ENCODE data around the gene PDE11A. TPM values are rescaled to one million over a fixed set of nuclear protein-coding genes. Genes with fewer than 3 reads are reported as not detected.
A peak's percentile ranks its signal among the peaks of the same experiment; 100 is the strongest.
"Not testable (repeated sequence)": the region's sequence is repeated elsewhere in the genome, so short reads cannot be mapped to it uniquely, and the experiment has no call there.

The PDE11A gene
- polyA plus RNA-seq, 2 of the 4 experiments (the other 2 are of a cell fraction): 3.6 to 5.6 TPM

DNA sequence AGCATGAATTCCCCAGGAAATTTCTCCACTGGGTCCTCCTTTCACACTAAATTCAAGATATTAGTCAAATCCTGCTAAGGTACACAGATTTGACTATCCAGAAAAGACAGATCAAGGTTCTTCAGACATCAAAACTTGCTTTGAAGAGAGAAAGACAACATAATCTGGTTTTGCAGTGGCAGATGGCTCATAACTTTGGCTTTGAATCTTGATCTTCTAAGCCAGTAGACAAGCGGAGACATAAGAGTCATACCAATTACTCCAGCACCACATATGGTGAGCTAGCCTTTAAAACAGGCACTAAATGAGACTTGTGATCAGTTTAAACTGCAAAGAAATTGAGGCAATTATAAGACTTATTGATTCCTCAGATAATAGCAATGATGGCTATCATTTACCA is 29.3 kb downstream of the PDE11A start:
- WGBS (ENCODE audit: missing lambda C conversion rate): 63% methylated on average over 1 of the region's 1 CpG
- CTCF ChIA-PET: no interaction called here

GRCh38 chr2:178033583-178033982 is 39.0 kb downstream of the PDE11A start:
- FAIRE-seq; CTCF ChIA-PET; DNase-seq (ENCODE audit: low read depth in 1 of 2, low spot score in 1 of 2): not testable (repeated sequence)

More for the DNA sequence above, 29.3 kb downstream of the PDE11A start:
- FAIRE-seq (no peak), ATAC-seq (no peak), DNase-seq (ENCODE audit: low read depth in 1 of 2, low spot score in 1 of 2) (no peak)
- Histone ChIP-seq H3K27ac (no peak overlapping the region), H3K4me3 (no peak overlapping the region), H3K9me3 (no peaks in the 10 kb centered on the region), H3K4me1 (no peaks in the 10 kb centered on the region), H3K4me2 (no peak overlapping the region)
- POLR2A ChIA-PET: no interaction called here
- no peak for TF ChIP-seq SMC3 (IDR thresholded peaks at IDR 0.05)
- no peak for TF ChIP-seq RCOR1 (IDR thresholded peaks at IDR 0.05; ENCODE audit: low read depth, low read length)
- TF ChIP-seq, protein P1, sequence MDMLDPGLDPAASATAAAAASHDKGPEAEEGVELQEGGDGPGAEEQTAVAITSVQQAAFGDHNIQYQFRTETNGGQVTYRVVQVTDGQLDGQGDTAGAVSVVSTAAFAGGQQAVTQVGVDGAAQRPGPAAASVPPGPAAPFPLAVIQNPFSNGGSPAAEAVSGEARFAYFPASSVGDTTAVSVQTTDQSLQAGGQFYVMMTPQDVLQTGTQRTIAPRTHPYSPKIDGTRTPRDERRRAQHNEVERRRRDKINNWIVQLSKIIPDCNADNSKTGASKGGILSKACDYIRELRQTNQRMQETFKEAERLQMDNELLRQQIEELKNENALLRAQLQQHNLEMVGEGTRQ (IDR thresholded peaks at IDR 0.05): no peak

DNA sequence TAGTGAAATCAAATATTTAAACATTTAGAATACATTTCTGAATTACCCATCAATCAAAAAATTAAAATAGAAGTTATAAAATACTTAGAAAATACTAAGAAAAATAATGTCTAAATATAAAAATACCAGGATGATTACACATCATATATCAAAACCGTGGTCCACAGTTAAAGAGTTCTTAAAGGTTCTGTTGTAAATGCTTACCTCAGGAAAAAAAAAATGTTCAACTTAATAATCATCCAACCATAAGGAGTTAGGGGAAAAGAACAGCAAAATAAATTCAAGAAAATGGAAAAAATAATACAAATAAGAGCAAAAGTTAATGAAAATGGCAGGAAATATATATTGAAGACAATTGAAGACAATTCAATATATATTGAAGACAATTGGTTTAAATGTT is 43.2 kb downstream of the PDE11A start:
- peaks cover 29% of the 10 kb centered on the region; the same call in 2 of the 3 replicates for H3K4me1 ChIP-seq
- ChIA-PET POLR2A (no interaction called here), CTCF (no interaction called here)
- no peak overlapping the region for H3K4me3 ChIP-seq
- DNase-seq (ENCODE audit: low read depth in 1 of 2, low spot score in 1 of 2): no peak
- TF ChIP-seq ESRRA (IDR thresholded peaks at IDR 0.05; ENCODE audit: borderline replicate concordance, low read length) (no peak), MAZ (IDR thresholded peaks at IDR 0.05; ENCODE audit: borderline replicate concordance, low read depth, low read length) (no peak), EHMT2 (IDR thresholded peaks at IDR 0.05; ENCODE audit: low read depth) (no peak), ZFP36 (IDR thresholded peaks at IDR 0.05; ENCODE audit: borderline replicate concordance, partially characterized antibody) (no peak), NFE2L2 (conservative IDR thresholded peaks at IDR 0.05; ENCODE audit: low read length) (no peak), HDAC2 (IDR thresholded peaks at IDR 0.05) (no peak), HOXA7 (CRISPR knock-in tag; IDR thresholded peaks at IDR 0.05) (no peak), HEYL (CRISPR knock-in tag; IDR thresholded peaks at IDR 0.05) (no peak), FOXS1 (CRISPR knock-in tag; IDR thresholded peaks at IDR 0.05) (no peak), CBX8 (IDR thresholded peaks at IDR 0.05) (no peak), CHD4 (IDR thresholded peaks at IDR 0.05; ENCODE audit: borderline replicate concordance) (no peak)
- TF ChIP-seq, protein P2, sequence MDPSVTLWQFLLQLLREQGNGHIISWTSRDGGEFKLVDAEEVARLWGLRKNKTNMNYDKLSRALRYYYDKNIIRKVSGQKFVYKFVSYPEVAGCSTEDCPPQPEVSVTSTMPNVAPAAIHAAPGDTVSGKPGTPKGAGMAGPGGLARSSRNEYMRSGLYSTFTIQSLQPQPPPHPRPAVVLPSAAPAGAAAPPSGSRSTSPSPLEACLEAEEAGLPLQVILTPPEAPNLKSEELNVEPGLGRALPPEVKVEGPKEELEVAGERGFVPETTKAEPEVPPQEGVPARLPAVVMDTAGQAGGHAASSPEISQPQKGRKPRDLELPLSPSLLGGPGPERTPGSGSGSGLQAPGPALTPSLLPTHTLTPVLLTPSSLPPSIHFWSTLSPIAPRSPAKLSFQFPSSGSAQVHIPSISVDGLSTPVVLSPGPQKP (IDR thresholded peaks at IDR 0.05; ENCODE audit: low read depth, low read length): no peak
- ATAC-seq: no peak
- WGBS (ENCODE audit: missing lambda C conversion rate): 33% methylated on average over 1 of the region's 1 CpG
- no peak overlapping the region for H3K4me2 ChIP-seq
- H3K9me3 ChIP-seq: no peaks in the 10 kb centered on the region
- no peak overlapping the region for H3K27ac ChIP-seq
- FAIRE-seq: no peak

More at GRCh38 chr2:178033583-178033982, 39.0 kb downstream of the PDE11A start:
- H3K27ac ChIP-seq, H3K9me3 ChIP-seq, H3K4me2 ChIP-seq, H3K4me3 ChIP-seq, POLR2A ChIA-PET, H3K4me1 ChIP-seq, ATAC-seq: not testable (repeated sequence)

DNA sequence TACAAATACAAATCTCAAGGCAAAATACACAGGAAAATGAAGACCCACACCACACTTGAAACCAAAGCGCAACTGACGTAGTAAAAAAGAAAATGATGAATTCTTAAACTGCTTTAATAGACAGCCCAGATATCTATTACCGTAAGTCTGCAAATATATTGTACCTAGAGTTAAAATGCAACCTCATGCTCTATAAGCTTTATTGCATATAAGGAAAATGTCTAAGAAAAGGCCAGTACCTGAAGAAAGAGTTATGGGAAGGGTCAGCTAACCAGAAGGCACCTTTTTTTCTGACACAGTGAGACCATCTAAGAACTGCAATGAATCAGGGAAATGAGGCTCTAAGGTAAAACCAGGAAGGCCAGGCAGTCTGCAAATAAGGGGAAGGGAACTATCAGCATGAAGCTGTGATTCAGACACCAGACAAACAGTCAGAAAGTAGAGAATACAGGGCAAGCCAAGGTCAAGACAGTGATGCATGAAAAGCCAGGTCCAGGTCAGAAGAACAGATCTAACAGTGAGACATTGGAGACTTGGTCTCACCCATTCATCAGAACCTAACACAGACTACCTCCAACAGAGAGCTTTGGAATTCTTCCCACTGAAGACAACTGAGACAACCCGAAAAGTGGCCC is 46.9 kb downstream of the PDE11A start:
- H3K4me1 ChIP-seq: peaks cover 29% of the 10 kb centered on the region; the same call in 2 of the 3 replicates
- H3K27ac ChIP-seq: peak overlapping the region; percentile 71 to 73
- ATAC-seq (peak; percentile 89 to 96), DNase-seq (ENCODE audit: low read depth in 1 of 2, low spot score in 1 of 2) (peak; percentile 7 to 90), FAIRE-seq (no peak)
- TF ChIP-seq FOSL2 (IDR thresholded peaks at IDR 0.05) (no peak), FOSL2 (CRISPR knock-in tag; IDR thresholded peaks at IDR 0.05) (peak; percentile 46; the same call in 1 of the 2 replicates), JUN (IDR thresholded peaks at IDR 0.05) (peak in 1 of 2 experiments; percentile 23; a peak in 1 of 5 replicates), EP300 (IDR thresholded peaks at IDR 0.05) (peak; percentile 19 to 60; a peak in 1 of 5 replicates), SREBF2 (IDR thresholded peaks at IDR 0.05) (no peak), MAFK (IDR thresholded peaks at IDR 0.05; ENCODE audit: partially characterized antibody) (peak; percentile 58), TP53 (CRISPR knock-in tag; IDR thresholded peaks at IDR 0.05) (no peak), NFE2L2 (conservative IDR thresholded peaks at IDR 0.05; ENCODE audit: low read length) (peak; percentile 45), MAX (IDR thresholded peaks at IDR 0.05) (0 out of 2 replicates have a peak, but pooled peaks have one; percentile 32), ZNF302 (CRISPR knock-in tag; IDR thresholded peaks at IDR 0.05) (no peak), PHF8 (IDR thresholded peaks at IDR 0.05; ENCODE audit: borderline replicate concordance, low read depth) (no peak), GATA3 (IDR thresholded peaks at IDR 0.05; ENCODE audit: borderline replicate concordance) (peak; percentile 54)
- H3K4me3 ChIP-seq: no peak overlapping the region
- ChIA-PET CTCF (no interaction called here), POLR2A (interaction anchor here (1.2 to 1.3 kb wide), 2 partner anchors 36 to 47 kb away, joined by 3 to 5 read pairs; partner anchors contain the start of gene PDE11A)
- no peaks in the 10 kb centered on the region for H3K9me3 ChIP-seq
- WGBS (ENCODE audit: missing lambda C conversion rate): 31% methylated on average over 4 of the region's 4 CpGs
- peak overlapping the region; percentile 62 for H3K4me2 ChIP-seq

Data from A549 (cell line).